ENCODE measurements around the gene ACOXL.
"Not testable (repeated sequence)": the region's sequence is repeated elsewhere in the genome, so short reads cannot be mapped to it uniquely, and the experiment has no call there.

Gene ACOXL

GRCh38 chr2:110958346-110959119 lies 226.2 kb downstream of the ACOXL start:
- DNase-seq (ENCODE audit: extremely low read depth, insufficient read length), result no peak
- no peaks in the 10 kb centered on the region for H3K36me3 ChIP-seq (ENCODE audit: control insufficient read depth, insufficient read depth, low read length)
- H3K27me3 ChIP-seq (replicated peaks; ENCODE audit: control insufficient read depth, insufficient read depth, low read length), result peaks cover 1% of the 10 kb centered on the region; the same call in 1 of the 2 replicates
- no peak for TF ChIP-seq CTCF (IDR thresholded peaks at IDR 0.05; ENCODE audit: insufficient read depth, low read length, poor library complexity, severe bottlenecking)
- H3K4me3 ChIP-seq (replicated peaks; ENCODE audit: low read depth, low read length), result no peak overlapping the region

DNA sequence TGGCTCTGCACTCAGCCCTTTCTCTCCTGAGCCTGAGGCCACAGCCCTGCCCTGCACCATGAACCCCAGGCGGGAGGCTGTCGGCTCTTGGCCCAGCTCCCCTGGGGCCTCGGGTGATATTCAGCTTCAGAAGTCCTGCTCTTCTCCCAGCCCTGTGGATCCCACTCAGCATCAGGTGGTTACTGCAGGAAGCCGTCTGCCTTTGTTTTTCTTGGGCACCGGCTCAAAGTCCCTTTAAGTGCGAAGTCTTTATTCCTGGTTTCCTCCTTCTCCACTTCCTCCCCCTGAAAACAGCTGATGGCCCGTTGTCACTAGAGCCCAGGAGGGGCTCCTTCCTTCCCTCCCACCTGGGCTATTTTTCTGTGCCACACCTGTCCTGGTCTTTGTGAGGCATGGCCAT lies 226.8 kb downstream of the ACOXL start:
- H3K36me3 ChIP-seq (ENCODE audit: control insufficient read depth, insufficient read depth, low read length), result no peaks in the 10 kb centered on the region
- no peak overlapping the region for H3K4me3 ChIP-seq (replicated peaks; ENCODE audit: low read depth, low read length)
- peaks cover 1% of the 10 kb centered on the region; the same call in 1 of the 2 replicates for H3K27me3 ChIP-seq (replicated peaks; ENCODE audit: control insufficient read depth, insufficient read depth, low read length)
- TF ChIP-seq CTCF (IDR thresholded peaks at IDR 0.05; ENCODE audit: insufficient read depth, low read length, poor library complexity, severe bottlenecking), result no peak
- no peak for DNase-seq (ENCODE audit: extremely low read depth, insufficient read length)

- no peak for DNase-seq (ENCODE audit: extremely low read depth, insufficient read length)
Observed at GRCh38 chr2:110960281-110960680, 227.9 kb downstream of the ACOXL start.

DNA sequence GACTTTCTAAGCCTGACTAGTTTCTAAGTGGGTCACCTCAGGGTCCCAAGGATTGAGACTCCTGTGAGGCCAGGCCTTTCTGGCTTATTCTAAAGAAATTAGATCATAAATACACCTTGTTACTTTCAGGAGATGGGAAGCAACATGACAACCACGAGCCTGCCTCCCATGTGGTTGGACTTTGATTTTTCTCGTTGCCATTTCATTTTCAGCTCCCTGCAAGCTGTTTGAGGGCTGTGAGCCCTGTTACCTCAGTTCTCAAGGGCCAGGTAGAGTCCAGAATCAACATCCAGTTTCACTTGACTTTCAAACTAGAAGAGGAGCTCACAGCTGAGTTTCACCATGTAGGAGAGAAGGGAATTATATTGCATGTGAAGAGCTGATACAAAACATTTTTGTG lies 228.6 kb downstream of the ACOXL start:
- H3K36me3 ChIP-seq (ENCODE audit: control insufficient read depth, insufficient read depth, low read length), result no peaks in the 10 kb centered on the region
- DNase-seq (ENCODE audit: extremely low read depth, insufficient read length), result no peak
- H3K27me3 ChIP-seq (replicated peaks; ENCODE audit: control insufficient read depth, insufficient read depth, low read length), result peaks cover 1% of the 10 kb centered on the region; the same call in 1 of the 2 replicates
- no peak for TF ChIP-seq CTCF (IDR thresholded peaks at IDR 0.05; ENCODE audit: insufficient read depth, low read length, poor library complexity, severe bottlenecking)
- no peak overlapping the region for H3K4me3 ChIP-seq (replicated peaks; ENCODE audit: low read depth, low read length)

More at GRCh38 chr2:110960281-110960680, 227.9 kb downstream of the ACOXL start:
- Histone ChIP-seq H3K4me3 (replicated peaks; ENCODE audit: low read depth, low read length) (no peak overlapping the region), H3K36me3 (ENCODE audit: control insufficient read depth, insufficient read depth, low read length) (no peaks in the 10 kb centered on the region), H3K27me3 (replicated peaks; ENCODE audit: control insufficient read depth, insufficient read depth, low read length) (peaks cover 1% of the 10 kb centered on the region; the same call in 1 of the 2 replicates)
- TF ChIP-seq CTCF (IDR thresholded peaks at IDR 0.05; ENCODE audit: insufficient read depth, low read length, poor library complexity, severe bottlenecking), result no peak

DNA sequence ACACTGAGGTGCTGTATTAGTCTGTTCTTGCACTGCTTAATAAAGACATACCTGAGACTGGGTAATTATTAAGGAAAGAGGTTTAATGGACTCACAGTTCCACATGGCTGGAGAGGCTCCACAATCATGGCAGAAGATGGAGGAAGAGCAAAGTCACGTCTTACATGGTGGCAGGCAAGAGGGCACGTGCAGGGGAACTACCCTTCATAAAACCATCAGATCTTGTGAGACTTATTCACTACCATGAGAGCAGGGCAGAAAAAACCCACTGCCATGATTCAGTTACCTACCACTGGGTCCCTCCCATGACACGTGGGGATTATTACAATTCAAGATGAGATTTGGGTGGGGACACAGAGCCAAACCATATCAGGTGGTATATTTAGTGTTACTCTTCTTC lies 229.3 kb downstream of the ACOXL start:
- H3K36me3 ChIP-seq (ENCODE audit: control insufficient read depth, insufficient read depth, low read length); H3K4me3 ChIP-seq (replicated peaks; ENCODE audit: low read depth, low read length); H3K27me3 ChIP-seq (replicated peaks; ENCODE audit: control insufficient read depth, insufficient read depth, low read length); DNase-seq (ENCODE audit: extremely low read depth, insufficient read length): not testable (repeated sequence)

GRCh38 chr2:110969696-110970095 lies 237.3 kb downstream of the ACOXL start:
- Histone ChIP-seq H3K36me3 (ENCODE audit: control insufficient read depth, insufficient read depth, low read length) (no peaks in the 10 kb centered on the region), H3K4me3 (replicated peaks; ENCODE audit: low read depth, low read length) (no peak overlapping the region), H3K27me3 (replicated peaks; ENCODE audit: control insufficient read depth, insufficient read depth, low read length) (peaks cover under 1% of the 10 kb centered on the region; the same call in 1 of the 2 replicates)
- no peak for TF ChIP-seq CTCF (IDR thresholded peaks at IDR 0.05; ENCODE audit: insufficient read depth, low read length, poor library complexity, severe bottlenecking)
- DNase-seq (ENCODE audit: extremely low read depth, insufficient read length), result no peak

All from GM06990 (cell line).